Keratinocyte (primary cell): ENCODE data around the gene TERT. TPM values are rescaled to one million over a fixed set of nuclear protein-coding genes. Genes with fewer than 3 reads are reported as not detected.
"Not testable (repeated sequence)": the region's sequence is repeated elsewhere in the genome, so short reads cannot be mapped to it uniquely, and the experiment has no call there.

ENCODE experiments used
- DNase-seq: peaks from one replicate; pipeline ENCODE4 v3.0.0-alpha.2; 2011; ENCODE audit warnings: low read depth, missing footprints, low spot score
- FAIRE-seq: peaks from 2 replicates; lab custom pipeline; 2011; peaks lifted over from hg19 to GRCh38; lab: Jason Lieb, UNC
- H2AFZ ChIP-seq: 2 replicates; pipeline ENCODE4 v1.6.0; 2012; ENCODE audit warnings: low read length, control low read depth, inconsistent platforms; ENCODE audit not compliant: control insufficient read depth
- H3K27ac ChIP-seq: 2 replicates; pipeline ENCODE4 v1.5.1; 2011; ENCODE audit warnings: low read length; ENCODE audit not compliant: control insufficient read depth, insufficient read depth
- H3K27me3 ChIP-seq: 3 replicates; pipeline ENCODE4 v1.6.0; 2011; ENCODE audit warnings: low read length; ENCODE audit not compliant: control insufficient read depth, insufficient read depth; ENCODE audit errors: extremely low read depth
- H3K36me3 ChIP-seq, 2 experiments: 2 replicates in 1 of 2; 3 replicates in 1 of 2; pipeline ENCODE4 v1.5.1; 2011; ENCODE audit warnings: low read length in 2 of 2, mild to moderate bottlenecking in 1 of 2; ENCODE audit not compliant: control insufficient read depth in 2 of 2, insufficient read depth in 2 of 2; ENCODE audit errors: extremely low read depth in 1 of 2
- H3K4me1 ChIP-seq: 3 replicates; pipeline ENCODE4 v1.5.1; 2011; ENCODE audit warnings: low read length; ENCODE audit not compliant: control insufficient read depth, insufficient read depth; ENCODE audit errors: extremely low read depth
- H3K4me2 ChIP-seq: 3 replicates; pipeline ENCODE4 v1.6.0; 2011; ENCODE audit warnings: low read depth, low read length; ENCODE audit not compliant: control insufficient read depth, insufficient read depth; ENCODE audit errors: extremely low read depth
- H3K4me3 ChIP-seq, 3 experiments: fragments of 200-600 bp in 1 of 3; sonication (generic) in 1 of 3; 2 replicates in 2 of 3; 3 replicates in 1 of 3; pipeline ENCODE4 v1.5.1; 2011 to 2016; ENCODE audit warnings: low read length in 3 of 3, mild to moderate bottlenecking in 3 of 3, control low read depth in 2 of 3, inconsistent platforms in 1 of 3, low read depth in 1 of 3, mixed read lengths in 1 of 3, mixed run types in 1 of 3, moderate library complexity in 1 of 3; ENCODE audit not compliant: control insufficient read depth in 2 of 3, insufficient read depth in 2 of 3; ENCODE audit errors: extremely low read depth in 1 of 3
- H3K79me2 ChIP-seq: 2 replicates; pipeline ENCODE4 v1.6.0; 2012; ENCODE audit warnings: low read length; ENCODE audit not compliant: control insufficient read depth, insufficient read depth
- H3K9ac ChIP-seq: 3 replicates; pipeline ENCODE4 v1.6.0; 2011; ENCODE audit warnings: low read length; ENCODE audit not compliant: control insufficient read depth, insufficient read depth; ENCODE audit errors: extremely low read depth
- H3K9me1 ChIP-seq: 3 replicates; pipeline ENCODE4 v1.6.0; 2011; ENCODE audit warnings: low read length; ENCODE audit not compliant: control insufficient read depth, insufficient read depth; ENCODE audit errors: extremely low read depth
- H3K9me3 ChIP-seq: 2 replicates; pipeline ENCODE4 v1.5.1; 2012; ENCODE audit warnings: low read depth, low read length; ENCODE audit not compliant: control insufficient read depth
- H4K20me1 ChIP-seq: 3 replicates; pipeline ENCODE4 v1.6.0; 2011; ENCODE audit warnings: low read length; ENCODE audit not compliant: control insufficient read depth, insufficient read depth; ENCODE audit errors: extremely low read depth
- EZH2 ChIP-seq: IDR thresholded peaks from one replicate; pipeline ENCODE4 v1.6.1; 2012; ENCODE audit warnings: inconsistent platforms, mild to moderate bottlenecking, low read length, moderate library complexity
- dilution Hi-C: fragments of 300-500 bp; cut with MboI; formaldehyde crosslinking; loops from one replicate; pipeline ENCODE4 v1.7.0; 2020; ENCODE audit warnings: low sequenced_read_pairs; ENCODE audit not compliant: extremely low pct_ligation_motif_present
- polyA plus RNA-seq, 5 experiments: library from polyadenylated mRNA; depleted of rRNA in 3 of 5; stranded (reverse) in 3 of 5; stranded (forward) in 1 of 5; unstranded in 1 of 5; fragments of >200 nt; gene quantifications; 1 replicate in 1 of 5; 2 replicates in 3 of 5; 3 replicates in 1 of 5; pipeline versions ENCODE4 v1.2.1 to v1.2.3, GENCODE V29; 2011 to 2012; ENCODE audit warnings: missing spikeins in 2 of 5, low read depth in 1 of 5, low replicate concordance in 1 of 5
- TF ChIP-seq, protein P1 (sequence below), 3 experiments: IDR thresholded peaks in 1 of 3; conservative IDR thresholded peaks in 1 of 3; optimal IDR thresholded peaks in 1 of 3; 2 replicates in 2 of 3; 3 replicates in 1 of 3; pipeline versions ENCODE3 to v1.5.1; 2011; ENCODE audit warnings: low read length in 3 of 3, mild to moderate bottlenecking in 3 of 3, moderate library complexity in 2 of 3, control low read depth in 1 of 3, inconsistent platforms in 1 of 3; ENCODE audit not compliant: insufficient read depth in 2 of 3; ENCODE audit errors: extremely low read depth in 1 of 3

TERT gene
- polyA plus RNA-seq, 1 donor (not counting 4 experiments of a cell fraction or from before 2014, with no cell fraction given), result not detected

DNA sequence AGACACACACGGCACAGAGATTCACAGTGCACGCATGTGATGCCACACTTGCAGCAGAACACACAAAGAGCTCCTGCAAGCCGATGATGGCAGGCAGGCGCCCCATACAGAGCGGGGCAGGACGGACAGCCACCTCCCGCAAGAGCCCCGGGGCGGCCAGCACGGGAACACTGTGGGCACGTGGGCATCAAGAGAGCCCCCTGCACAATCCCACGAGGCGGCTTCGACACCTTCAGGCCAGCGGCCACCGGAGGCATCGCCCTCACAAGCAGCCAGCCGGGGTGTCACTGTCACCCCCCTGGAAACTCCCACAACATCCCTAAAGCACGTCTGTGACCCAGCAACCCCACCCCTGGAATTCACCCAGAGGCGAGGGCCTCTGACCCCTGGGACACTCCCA is 17.9 kb downstream of the TERT start:
- dilution Hi-C loops, result no loop called here
- no peaks in the 10 kb centered on the region for H3K9me1 ChIP-seq
- FAIRE-seq, result no peak

DNA sequence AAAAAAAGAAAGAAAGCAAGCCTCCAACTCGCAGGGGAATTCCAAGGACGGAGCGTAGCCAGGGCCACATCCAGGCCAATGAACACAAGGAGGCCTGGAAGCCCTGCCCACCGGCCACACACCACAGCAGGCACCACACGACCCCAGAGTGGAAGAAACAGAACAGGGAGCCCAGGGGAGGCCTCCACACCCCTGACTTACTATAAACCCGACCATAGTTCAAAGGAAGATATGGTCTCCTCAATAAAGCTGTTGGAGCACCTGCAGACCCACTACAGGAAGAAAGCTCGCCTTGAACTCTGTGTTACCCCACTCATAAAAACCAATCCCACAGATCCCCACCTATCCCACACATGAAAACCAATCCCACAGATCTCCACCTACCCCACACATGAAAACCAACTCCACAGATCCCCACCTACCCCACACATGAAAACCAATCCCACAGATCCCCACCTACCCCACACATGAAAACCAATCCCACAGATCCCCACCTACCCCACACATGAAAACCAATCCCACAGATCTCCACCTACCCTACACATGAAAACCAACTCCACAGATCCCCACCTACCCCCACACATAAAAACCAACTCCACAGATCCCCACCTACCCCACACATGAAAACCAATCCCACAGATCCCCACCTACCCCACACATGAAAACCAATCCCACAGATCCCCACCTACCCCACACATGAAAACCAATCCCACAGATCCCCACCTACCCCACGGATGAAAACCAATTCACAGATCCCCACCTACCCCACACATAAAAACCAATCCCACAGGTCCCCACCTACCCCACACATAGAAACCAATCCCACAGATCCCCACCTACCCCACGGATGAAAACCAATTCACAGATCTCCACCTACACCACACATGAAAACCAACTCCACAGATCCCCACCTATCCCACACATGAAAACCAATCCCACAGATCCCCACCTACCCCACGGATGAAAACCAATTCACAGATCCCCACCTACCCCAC is 19.2 kb downstream of the TERT start:
- H3K4me1 ChIP-seq, H3K79me2 ChIP-seq, H3K4me2 ChIP-seq, DNase-seq, H3K27me3 ChIP-seq, H3K4me3 ChIP-seq, H3K9me1 ChIP-seq, H4K20me1 ChIP-seq, dilution Hi-C loops, H3K36me3 ChIP-seq, FAIRE-seq, H3K9ac ChIP-seq, H2AFZ ChIP-seq, H3K27ac ChIP-seq: not testable (repeated sequence)
- peaks cover 11% of the 10 kb centered on the region for H3K9me3 ChIP-seq

More for the DNA sequence above, 17.9 kb downstream of the TERT start:
- no peaks in the 10 kb centered on the region for H3K27me3 ChIP-seq
- no peak for DNase-seq
- no peaks in the 10 kb centered on the region for H4K20me1 ChIP-seq
- no peaks in the 10 kb centered on the region for H3K36me3 ChIP-seq
- no peak overlapping the region for H3K4me3 ChIP-seq
- peaks cover 10% of the 10 kb centered on the region for H3K9me3 ChIP-seq
- H3K4me2 ChIP-seq, result no peak overlapping the region
- H2AFZ ChIP-seq, result no peak overlapping the region
- H3K79me2 ChIP-seq, result no peaks in the 10 kb centered on the region
- no peak overlapping the region for H3K9ac ChIP-seq
- H3K4me1 ChIP-seq, result no peaks in the 10 kb centered on the region
- H3K27ac ChIP-seq, result no peak overlapping the region
- TF ChIP-seq, protein P1, sequence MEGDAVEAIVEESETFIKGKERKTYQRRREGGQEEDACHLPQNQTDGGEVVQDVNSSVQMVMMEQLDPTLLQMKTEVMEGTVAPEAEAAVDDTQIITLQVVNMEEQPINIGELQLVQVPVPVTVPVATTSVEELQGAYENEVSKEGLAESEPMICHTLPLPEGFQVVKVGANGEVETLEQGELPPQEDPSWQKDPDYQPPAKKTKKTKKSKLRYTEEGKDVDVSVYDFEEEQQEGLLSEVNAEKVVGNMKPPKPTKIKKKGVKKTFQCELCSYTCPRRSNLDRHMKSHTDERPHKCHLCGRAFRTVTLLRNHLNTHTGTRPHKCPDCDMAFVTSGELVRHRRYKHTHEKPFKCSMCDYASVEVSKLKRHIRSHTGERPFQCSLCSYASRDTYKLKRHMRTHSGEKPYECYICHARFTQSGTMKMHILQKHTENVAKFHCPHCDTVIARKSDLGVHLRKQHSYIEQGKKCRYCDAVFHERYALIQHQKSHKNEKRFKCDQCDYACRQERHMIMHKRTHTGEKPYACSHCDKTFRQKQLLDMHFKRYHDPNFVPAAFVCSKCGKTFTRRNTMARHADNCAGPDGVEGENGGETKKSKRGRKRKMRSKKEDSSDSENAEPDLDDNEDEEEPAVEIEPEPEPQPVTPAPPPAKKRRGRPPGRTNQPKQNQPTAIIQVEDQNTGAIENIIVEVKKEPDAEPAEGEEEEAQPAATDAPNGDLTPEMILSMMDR (optimal IDR thresholded peaks at IDR 0.05 in 1 of 3, IDR thresholded peaks at IDR 0.05 in 1 of 3, conservative IDR thresholded peaks at IDR 0.05 in 1 of 3; ENCODE audit: extremely low read depth in 1 of 3, insufficient read depth in 2 of 3, low read length in 3 of 3), result no peak
- TF ChIP-seq EZH2, result no peak
